GM18520 (cell line): ENCODE measurements around the gene ZNF500.

Experiments used
- ATAC-seq: cut with Tn5 transposase; IDR thresholded peaks from one replicate; pipeline ENCODE4 v1.9.1; 2021; ENCODE audit not compliant: unreplicated experiment

The ZNF500 gene

DNA sequence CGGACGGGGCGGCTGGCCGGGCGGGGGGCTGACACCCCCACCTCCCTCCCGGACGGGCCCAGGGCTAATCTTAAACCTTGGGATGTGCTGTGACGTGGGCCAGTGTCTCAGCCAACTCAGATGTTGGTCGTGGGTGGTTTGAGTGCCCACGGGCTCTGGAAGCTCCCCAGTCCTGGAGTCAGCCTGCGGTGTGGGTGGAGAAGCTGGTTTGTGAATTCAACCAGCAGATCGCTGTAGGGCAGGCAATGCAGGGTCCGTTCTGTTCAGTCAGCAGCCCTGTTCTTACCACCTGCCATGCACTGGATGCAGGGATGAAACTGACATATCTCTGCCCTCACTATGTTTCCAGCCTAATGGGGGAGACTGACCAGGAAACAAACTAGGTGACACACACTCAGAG is 8.0 kb upstream of the ZNF500 start:
- ATAC-seq, result no peak

- no peak for ATAC-seq
Measured at GRCh38 chr16:4772351-4772750, 5.4 kb upstream of the ZNF500 start.

DNA sequence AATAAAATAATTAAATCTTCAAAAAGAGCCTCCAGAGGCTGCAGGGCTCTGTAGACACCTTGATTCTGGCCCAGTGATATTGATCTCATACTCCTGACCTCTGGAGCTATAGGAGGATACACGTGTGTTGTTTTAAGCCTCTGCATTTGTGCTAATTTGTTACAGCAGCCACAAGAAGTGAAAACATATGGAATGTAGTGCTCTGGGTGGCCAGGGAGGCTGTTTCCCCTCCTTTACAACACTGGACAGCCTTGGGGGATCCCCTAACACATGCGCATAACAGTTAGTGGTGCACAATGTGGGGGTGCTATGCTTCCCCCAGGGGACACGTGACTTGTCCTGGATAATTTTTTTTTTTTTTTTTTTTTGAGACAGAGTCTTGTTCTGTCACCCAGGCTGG is 4.7 kb upstream of the ZNF500 start:
- no peak for ATAC-seq

GRCh38 chr16:4769306-4769638 is 2.3 kb upstream of the ZNF500 start:
- ATAC-seq, result no peak

- ATAC-seq, result peak; percentile 32
Measured at GRCh38 chr16:4768549-4769305, 1.8 kb upstream of the ZNF500 start.

GRCh38 chr16:4767872-4768548 is 1.0 kb upstream of the ZNF500 start:
- ATAC-seq, result peak; percentile 2

GRCh38 chr16:4765511-4766474 is 1.2 kb downstream of the ZNF500 start:
- no peak for ATAC-seq

DNA sequence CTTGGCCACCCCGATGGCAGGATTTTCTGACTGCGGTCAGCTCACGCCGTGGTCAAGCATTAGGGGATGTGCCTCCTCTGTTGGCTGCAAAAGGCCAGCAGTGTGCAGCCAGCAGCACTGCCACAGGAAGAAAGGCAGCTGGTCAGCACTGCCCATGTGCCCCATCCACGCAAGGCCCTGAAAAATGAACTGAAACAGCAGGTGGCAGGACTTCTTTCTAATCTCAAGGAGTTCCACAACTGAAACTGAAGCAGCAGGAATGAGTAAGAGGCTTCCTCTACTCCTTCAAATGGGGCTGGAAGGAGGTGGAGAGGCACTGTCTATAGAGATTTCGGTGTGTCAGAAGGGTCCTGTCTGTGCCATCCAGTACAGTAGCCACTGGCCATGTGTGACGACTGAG is 3.2 kb downstream of the ZNF500 start:
- ATAC-seq, result no peak

- ATAC-seq, result no peak
Measured at GRCh38 chr16:4762205-4762604, 4.8 kb downstream of the ZNF500 start.

GRCh38 chr16:4760221-4760910 is 6.6 kb downstream of the ZNF500 start:
- no peak for ATAC-seq

- ATAC-seq, result no peak
Measured at GRCh38 chr16:4755687-4756086, 11.3 kb downstream of the ZNF500 start.

DNA sequence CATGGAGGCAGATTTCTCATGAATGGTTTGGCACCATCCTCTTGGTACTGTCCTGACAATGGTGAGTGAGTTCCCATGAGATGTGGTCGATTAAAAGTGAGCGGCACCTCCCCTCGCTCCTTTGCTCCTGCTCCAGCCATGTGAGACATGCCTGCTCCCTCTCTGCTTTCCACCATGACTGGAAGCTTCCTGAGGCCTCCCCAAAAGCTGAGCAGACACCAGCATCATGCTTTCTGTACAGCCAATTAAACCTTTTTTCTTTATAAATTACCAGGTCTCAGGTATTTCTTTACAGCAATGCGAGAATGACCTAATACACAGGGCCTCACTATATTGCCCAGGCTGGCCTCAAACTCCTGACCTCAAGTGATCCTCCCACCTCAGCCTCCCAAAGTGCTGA is 12.1 kb downstream of the ZNF500 start:
- no peak for ATAC-seq

- ATAC-seq, result no peak
Measured at GRCh38 chr16:4753227-4753626, 13.7 kb downstream of the ZNF500 start.

DNA sequence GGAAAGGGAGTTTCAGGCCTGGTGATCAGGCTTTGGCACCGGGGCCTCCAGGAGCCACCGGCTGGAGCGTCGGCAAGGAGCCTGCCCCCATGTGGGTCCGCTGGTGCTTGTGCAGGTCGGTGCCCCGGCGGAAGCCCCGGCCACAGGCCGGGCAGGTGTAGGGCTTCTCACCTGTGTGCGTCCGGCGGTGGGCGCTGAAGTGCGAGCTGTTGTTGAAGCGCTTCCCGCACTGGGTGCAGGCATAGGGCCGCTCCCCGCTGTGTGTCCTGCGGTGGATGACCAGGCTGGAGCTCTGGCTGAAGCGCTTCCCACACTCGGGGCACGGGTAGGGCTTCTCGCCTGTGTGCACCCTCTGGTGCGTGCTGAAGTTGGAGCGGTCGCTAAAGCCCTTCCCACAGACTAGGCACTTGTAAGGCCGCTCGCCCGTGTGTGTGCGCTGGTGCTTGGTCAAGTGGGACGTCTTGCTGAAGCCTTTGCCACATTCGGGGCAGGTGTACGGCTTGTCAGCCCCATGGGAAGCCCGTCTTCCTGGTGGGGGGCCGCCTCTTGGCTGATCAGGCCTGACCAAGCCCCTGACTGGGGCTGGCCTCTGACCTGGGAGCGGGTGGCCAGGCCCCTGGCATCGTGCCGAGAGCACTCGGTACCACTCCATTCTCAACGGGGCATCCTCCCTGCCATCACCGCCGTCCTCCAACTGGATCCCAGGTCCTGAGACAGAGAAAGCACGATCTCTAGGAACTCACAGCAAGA is 14.4 kb downstream of the ZNF500 start:
- ATAC-seq, result no peak

- no peak for ATAC-seq
Measured at GRCh38 chr16:4750896-4751295, 16.1 kb downstream of the ZNF500 start.

- no peak for ATAC-seq
Measured at GRCh38 chr16:4749700-4750257, 17.2 kb downstream of the ZNF500 start.

DNA sequence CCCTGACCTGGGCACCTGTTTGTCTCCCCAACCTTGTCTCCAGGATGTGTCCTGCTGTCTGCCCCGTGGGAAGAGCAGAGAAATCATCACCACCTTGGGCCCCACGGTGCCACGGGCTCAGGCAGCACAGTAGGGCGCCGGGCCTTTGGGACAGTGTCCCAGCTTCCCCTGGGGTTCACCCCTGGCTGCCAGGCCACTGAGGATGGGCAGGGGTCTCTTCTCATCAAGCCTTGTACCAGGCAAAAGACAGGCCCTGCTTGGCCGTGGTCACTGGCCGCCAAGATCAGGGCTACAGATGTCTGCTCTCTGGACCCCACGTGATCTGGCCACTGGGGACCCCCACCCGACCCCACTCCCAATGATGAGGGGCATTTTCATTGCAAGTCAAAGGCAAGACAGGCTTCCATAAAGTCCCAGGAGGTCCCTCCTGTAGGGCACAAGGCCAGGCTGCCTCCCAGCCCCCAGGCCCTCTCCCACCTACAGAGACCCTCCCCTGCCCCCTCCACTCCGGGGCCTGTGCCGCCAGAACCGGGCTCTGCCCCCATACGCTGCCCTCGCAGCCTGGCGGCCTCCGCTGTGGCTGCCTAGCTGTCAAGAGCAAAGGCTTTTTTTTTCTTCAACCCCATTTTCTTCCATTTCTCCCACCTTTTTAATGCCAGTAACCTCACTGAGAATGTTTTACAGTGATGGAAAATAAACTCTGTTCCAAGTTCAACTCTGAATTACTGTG is 18.1 kb downstream of the ZNF500 start:
- no peak for ATAC-seq

GRCh38 chr16:4747906-4748681 is 18.9 kb downstream of the ZNF500 start:
- no peak for ATAC-seq
